ENCODE results near the gene CBR3.
"Not testable (repeated sequence)": the region's sequence is repeated elsewhere in the genome, so short reads cannot be mapped to it uniquely, and the experiment has no call there.

The CBR3 gene

DNA sequence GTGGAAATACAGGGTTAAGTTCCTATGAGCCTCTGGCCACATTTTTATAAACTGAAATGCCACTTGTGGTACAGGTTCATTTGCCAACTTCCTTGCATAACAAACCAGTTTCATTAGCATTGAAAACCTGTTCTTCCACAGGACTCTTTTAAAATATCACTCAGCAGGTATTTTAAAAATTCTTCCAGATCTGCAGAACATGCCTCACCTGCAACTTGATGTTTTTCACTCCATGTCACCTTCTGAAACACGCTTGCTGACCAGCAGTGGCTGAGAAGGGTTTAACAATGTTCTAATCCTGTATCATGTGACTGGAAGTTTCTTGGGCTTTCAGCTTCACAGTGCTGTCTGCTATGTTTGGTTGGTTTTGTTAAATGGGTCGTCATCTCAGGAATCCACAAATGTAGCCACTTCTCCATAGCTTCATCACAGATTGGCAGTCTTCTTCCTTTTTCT, 17.6 kb upstream of the CBR3 start:
- DNase-seq (ENCODE audit: low read depth), result no peak

DNA sequence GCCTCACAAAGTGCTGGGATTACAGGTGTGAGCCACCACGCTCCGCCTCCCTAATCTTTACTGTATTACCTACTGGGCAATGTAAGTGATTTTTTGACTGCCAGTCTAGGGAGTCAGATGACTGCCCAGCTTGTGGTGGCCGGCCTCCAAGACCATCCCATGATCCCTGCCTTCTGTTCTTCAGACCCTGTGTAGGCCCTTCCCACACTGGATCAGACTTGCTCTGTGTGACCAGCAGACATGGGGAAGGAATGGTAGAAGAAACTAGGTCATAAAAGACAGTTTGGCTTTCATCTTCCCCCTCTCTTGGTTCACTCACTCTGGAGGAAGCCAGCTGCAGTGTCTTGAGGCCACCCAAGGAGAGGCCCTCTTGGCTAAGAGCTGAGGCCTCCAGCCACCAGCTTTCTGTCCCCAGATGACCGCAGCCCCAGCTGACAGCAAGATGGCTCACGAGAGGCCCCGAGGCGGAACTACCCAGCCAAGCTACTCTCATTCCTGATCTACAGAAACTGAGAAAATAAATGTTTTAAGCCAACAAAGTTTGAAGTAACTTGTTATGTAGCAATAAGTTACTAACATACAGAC, 14.5 kb upstream of the CBR3 start:
- DNase-seq (ENCODE audit: low read depth), result peak; percentile 79

DNA sequence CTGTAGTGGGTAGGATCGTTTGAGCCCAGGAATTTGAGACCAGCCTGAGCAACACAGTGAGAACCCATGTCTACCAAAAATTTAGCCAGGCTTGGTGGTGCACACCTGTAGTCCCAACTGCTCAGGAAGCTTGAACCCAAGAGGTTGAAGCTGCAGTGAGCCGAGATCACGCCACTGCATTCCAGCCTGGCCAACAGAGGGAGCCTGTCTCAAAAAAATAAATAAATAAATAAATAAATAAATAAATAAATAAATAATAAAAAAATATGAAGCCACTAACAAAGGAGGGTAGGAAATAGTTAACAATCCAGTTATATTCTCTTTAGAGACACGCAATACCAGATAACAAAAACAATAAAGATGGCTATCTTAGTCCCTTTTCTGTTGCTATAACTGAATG, 11.9 kb upstream of the CBR3 start:
- DNase-seq (ENCODE audit: low read depth), result no peak

DNA sequence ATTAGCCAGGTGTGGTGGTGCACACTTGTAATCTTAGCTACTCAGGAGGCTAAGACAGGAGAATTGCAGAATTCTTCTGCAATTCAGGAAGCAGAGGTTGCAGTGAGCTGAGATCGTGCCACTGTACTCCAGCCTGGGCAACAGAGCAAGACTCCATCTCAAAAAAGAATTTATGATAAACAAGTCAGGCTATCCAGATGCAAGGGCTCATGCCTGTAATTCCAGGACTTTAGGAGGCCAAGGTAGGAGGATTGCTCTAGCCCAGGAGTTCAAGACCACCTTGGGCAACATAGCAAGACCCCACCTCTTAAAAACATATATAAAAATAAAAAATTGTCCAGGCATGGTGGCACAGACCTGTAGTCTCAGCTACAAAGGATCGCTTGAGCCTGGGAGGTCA, 10.5 kb upstream of the CBR3 start:
- DNase-seq (ENCODE audit: low read depth), result no peak

DNA sequence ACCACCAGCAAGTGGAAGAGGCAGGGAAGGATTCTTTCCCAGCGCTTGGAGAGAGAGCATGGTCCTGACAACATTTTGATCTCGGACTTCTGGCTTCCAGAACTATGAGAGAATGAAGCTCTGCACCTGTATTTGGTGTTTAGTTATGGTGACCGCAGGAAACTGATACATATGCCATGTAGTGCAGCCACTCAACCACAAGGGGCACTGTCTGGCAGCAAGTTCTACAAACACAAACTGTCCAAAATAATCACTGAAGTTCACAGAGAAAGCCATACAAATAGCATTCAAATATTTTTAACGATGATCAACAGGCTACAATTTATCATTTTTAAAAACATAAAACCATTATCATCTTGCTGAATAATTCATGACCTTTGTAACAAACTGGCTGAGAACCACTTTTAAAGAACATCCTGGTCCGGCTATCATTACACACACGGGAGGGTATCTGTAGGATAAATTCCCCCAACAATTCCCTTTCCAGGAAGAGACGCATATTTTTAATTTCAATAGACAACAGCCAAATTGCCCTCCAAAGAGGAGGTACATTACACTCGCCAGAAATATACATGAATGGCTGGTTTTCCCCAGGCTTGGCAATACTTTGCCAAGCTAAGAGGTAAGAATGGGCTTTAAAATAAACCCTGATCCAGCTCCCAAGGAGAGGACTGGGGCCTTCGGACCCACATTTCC, 9.2 kb upstream of the CBR3 start:
- peak; percentile 45 for DNase-seq (ENCODE audit: low read depth)

DNA sequence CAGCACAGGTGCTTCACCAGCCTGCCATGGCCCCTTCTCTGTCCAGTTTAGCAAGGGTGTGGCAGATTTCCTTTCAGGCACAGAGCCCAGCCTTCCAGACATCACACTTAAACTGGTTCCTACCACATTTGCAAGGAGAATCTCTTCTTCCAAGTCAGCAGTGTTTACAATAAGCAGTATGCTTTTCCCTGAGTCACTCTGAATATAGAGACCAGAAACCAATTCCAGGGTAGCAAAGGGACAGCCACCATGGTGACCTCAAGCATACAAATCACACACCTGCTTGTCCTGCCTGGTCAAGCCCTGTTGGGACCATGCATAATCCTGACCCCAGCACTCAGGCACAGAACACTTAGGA, 8.7 kb upstream of the CBR3 start:
- no peak for DNase-seq (ENCODE audit: low read depth)

DNA sequence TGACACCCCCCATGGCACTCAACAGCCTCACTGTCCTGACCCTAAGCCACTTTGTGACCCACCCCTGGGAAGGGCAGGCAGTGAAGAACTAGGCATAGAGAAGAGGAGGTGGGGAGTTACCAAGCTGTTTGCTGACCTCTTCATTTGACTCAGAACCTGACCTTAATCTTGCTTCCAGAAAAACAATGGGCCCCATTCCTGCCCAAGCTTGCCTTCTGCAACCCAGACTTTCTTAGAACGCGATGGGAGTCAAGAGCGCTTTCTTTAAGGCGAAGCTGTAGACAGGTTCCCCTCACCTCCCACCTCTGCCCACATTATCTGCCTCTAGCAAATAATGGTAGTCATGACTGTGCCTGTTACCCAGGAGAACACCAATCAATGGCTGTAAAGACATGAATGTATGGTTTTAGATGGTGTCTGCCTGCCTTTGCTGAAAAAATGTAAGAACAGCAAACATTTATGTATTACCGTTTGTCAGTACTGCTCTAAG, 8.2 kb upstream of the CBR3 start:
- no peak for DNase-seq (ENCODE audit: low read depth)

DNA sequence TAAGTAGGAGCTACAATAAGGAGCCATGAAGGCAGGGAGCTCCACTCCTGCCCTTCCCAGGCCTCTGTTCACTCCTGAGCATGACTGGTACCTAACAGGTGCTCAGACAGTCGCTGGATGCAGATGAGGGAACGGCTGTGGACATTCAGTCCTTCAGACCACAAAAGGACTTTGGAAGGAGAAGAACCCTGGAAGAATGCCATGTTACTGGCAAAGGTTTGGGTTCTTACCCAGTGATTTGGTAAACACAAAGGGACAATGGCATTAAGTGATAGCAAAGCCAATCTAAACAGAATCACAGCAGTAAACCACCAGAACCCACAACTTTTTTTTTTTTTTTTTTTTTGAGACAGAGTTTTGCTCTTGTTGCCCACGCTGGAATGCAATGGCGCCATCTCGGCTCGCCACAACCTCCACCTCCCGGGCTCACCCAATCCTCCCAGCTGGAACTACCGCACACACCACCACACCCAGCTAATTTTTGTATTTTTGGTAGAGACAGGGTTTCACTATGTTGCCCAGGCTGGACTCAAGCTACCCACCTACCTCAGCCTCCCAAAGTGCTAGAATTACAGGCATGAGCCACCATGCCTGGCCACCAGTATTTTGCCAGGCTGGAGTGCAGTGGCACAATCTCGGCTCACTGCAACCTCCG, 7.5 kb upstream of the CBR3 start:
- no peak for DNase-seq (ENCODE audit: low read depth)

DNA sequence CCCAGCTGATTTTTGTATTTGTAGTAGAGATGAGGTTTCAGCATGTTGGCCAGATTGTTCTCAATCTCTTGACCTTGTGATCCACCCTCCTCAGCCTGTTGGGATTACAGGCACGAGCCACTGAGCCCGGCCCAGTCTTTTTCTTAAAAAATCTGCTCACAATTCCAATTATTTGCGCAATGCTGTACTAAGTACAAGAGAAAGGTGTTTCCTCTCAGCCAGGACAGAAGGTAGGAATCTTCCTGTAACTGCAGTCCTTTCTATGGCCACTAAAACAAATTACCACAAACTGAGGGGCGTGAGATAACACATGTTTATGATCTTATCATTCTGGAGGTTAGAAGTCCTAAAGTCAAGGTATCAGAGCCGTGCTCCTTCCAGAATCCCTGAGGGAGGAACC, 6.9 kb upstream of the CBR3 start:
- DNase-seq (ENCODE audit: low read depth), result no peak

DNA sequence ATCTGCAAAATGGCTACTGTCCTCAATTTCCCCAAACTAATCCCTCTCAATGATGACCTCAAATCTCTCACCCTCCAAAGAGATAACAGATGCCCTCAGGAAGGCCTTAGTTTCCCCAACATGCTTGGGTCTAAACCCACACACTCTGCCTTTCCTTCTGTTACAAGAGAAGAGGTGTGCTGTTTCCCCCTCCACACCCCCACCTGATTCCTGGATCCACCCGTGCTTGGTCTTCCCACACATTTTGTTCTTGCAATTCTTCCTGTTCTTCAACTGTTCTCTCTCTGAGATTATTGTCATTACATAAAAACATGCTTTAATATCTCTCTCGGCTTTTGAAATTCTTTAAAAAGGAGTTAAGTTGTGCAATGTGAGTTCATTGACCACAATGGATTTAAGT, 5.7 kb upstream of the CBR3 start:
- DNase-seq (ENCODE audit: low read depth), result no peak

DNA sequence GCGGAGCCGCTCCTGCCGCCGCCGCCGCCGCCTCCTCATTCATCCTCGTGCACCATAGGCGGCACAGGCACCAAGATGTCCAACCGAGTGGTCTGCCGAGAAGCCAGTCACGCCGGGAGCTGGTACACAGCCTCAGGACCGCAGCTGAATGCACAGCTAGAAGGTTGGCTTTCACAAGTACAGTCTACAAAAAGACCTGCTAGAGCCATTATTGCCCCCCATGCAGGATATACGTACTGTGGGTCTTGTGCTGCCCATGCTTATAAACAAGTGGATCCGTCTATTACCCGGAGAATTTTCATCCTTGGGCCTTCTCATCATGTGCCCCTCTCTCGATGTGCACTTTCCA, 4.5 kb upstream of the CBR3 start:
- not testable (repeated sequence) for DNase-seq (ENCODE audit: low read depth)

DNA sequence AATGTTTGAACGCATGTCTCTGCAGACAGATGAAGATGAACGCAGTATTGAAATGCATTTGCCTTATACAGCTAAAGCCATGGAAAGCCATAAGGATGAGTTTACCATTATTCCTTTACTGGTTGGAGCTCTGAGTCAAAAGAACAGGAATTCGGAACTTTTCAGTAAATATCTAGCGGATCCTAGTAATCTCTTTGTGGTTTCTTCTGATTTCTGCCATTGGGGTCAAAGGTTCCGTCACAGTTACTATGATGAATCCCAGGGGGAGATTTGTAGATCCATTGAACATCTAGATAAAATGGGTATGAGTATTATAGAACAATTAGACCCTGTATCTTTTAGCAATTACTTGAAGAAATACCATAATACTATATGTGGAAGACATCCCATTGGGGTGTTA, 4.0 kb upstream of the CBR3 start:
- DNase-seq (ENCODE audit: low read depth), result not testable (repeated sequence)

DNA sequence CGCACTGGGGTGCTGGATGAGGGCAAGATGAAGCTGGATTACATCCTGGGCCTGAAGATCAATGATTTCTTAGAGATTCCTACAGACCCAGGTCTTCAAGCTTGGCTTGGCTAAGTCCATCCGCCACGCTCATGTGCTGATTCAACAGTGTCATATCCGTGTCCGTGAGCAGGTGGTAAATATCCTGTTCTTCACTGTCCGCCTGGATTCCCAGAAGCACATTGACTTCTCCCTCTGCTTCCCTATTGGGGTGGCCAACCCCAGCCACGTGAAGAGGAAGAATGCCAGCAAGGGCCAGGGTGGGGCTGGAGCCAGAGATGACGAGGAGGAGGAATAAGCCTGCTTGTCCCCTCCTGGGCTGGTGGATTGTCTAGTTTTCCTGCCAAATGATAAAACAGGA, 2.2 kb upstream of the CBR3 start:
- DNase-seq (ENCODE audit: low read depth), result no peak

DNA sequence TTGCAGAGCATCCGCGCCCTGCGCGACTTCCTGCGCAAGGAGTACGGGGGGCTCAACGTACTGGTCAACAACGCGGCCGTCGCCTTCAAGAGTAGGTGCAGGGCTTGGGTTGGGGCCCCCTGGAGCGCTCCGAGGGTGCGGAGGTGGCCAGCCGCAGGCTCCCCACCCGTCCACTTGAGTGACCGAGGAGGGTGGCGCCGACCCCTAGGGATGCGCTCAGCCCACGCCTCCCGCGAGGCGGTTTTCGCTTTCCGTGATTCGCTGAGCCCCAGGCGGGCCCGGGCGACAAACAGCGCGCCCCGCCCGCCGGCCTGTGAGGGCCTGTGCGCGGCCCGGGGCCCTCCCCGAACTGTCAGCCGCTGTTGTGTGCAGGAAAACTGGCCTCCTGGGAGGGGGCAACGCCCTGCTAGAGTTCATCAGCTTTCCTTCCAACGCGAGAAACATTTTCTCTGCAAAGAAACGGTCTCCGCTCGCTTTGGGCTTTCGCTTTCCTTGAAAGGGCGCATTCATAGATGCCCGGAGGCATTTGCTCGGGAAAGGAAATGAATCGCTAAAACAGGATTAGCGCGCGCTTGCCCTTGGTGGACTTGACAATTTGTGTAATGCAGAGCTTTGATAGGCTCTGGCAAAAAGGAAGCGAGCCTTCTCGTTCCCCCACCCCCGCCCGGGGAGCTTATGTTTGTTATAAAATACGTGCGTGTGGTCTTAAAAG, 668 bp downstream of the CBR3 start:
- peak; percentile 79 for DNase-seq (ENCODE audit: low read depth)

DNA sequence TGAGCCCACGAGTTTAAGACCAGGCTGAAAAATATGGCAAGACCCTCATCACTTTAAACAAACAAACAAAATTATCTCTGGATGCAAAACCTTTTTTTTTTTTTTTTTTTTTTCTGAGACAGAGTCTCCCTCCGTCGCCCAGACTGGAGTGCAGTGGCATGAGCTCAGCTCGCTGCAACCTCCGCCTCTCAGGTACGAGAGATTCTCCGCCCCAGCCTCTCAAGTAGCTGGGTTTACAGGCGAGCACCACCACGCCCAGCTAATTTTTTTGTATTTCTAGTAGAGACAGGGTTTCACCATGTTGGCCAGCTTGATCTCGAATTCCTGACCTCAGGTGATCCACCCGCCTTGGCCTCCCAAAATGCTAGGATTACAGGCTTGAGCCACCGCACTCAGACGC, 4.9 kb downstream of the CBR3 start:
- DNase-seq (ENCODE audit: low read depth), result not testable (repeated sequence)

DNA sequence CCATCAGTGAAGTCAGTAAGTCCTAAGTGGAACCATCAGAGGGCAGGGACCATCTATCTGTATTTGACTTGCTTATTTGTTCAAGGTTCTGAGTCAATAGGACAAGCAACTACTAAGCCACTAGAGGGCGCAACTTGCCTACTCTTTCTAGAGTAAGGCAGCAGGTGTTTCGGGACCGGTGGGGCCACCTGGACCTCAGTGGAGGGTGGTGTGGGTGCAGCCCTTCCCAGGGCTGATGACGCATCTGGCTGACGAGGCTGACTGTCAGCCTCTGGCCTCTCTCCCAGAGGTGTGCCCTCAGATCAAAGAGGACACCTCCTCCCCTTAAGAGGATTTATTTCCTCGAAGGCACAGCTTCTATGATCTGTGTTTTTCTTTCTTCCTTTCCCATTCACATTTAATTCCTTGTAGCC, 6.6 kb downstream of the CBR3 start:
- DNase-seq (ENCODE audit: low read depth), result peak; percentile 69

DNA sequence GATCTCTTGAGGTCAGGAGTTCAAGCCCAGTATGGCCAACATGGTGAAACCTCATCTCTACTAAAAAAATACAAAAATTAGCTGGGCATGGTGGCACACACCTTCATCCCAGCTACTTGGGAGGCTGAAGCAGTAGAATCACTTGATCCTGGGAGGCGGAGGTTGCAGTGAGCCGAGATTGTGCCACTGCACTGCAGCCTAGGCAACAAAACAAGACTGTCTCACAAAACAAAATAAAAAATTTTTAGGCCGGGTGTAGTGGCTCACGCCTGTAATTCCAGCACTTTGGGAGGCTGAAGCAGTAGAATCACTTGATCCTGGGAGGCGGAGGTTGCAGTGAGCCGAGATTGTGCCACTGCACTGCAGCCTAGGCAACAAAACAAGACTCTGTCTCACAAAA, 9.4 kb downstream of the CBR3 start:
- DNase-seq (ENCODE audit: low read depth), result not testable (repeated sequence)

DNA sequence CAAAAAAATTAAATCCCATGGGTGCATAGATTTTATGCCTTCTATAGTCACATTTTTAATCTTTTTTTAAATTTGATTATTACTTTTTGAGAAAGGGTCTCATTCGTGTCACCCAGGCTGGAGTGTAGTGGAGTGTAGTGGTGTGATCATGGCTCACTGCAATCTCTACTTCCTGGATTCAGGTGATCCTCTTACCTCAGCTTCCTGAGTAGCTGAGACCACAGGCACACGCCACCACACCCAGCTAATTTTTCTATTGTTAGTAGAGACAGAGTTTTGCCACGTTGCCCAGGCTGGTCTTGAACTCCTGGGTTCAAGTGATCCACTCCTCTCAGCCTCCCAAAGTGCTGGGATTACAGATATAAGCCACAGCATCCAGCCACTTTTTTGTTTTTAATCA, 10.4 kb downstream of the CBR3 start:
- DNase-seq (ENCODE audit: low read depth), result no peak

DNA sequence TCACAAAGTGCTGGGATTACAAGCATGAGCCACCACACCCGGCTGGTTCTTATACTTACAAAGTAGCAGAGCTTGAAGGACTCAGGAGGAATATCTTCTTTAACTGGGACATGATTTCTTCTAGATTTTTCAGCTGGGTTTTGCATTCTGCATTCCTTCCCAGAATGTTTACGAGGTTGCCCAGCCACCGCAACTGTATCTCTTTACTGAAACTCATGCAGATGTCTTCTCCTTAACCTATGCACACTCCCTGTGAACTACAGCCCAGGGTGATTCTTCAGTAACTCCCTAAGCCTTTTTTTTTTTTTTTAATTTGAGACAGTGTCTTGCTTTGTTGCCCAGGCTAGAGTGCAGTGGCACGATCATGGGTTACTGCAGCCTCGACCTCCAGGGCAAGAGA, 13.0 kb downstream of the CBR3 start:
- no peak for DNase-seq (ENCODE audit: low read depth)

DNA sequence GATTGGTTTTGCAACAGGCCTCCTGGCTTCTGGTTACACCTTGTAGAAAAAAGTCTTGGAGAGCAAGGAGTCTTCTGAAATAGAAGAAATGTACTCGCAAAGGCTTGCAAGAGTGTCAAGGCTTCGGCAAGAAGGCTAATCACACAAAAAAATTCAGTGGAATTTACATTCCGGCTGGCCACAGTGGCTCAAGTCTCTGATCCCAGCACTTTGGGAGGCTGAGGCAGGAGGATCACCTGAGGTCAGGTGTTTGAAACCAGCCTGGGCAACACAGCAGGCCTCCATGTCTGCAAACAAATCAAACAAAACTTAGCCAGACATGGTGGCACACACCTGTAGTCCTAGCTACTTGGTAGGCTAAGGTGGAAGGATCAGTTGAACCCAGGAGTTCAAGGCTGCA, 14.0 kb downstream of the CBR3 start:
- no peak for DNase-seq (ENCODE audit: low read depth)

DNA sequence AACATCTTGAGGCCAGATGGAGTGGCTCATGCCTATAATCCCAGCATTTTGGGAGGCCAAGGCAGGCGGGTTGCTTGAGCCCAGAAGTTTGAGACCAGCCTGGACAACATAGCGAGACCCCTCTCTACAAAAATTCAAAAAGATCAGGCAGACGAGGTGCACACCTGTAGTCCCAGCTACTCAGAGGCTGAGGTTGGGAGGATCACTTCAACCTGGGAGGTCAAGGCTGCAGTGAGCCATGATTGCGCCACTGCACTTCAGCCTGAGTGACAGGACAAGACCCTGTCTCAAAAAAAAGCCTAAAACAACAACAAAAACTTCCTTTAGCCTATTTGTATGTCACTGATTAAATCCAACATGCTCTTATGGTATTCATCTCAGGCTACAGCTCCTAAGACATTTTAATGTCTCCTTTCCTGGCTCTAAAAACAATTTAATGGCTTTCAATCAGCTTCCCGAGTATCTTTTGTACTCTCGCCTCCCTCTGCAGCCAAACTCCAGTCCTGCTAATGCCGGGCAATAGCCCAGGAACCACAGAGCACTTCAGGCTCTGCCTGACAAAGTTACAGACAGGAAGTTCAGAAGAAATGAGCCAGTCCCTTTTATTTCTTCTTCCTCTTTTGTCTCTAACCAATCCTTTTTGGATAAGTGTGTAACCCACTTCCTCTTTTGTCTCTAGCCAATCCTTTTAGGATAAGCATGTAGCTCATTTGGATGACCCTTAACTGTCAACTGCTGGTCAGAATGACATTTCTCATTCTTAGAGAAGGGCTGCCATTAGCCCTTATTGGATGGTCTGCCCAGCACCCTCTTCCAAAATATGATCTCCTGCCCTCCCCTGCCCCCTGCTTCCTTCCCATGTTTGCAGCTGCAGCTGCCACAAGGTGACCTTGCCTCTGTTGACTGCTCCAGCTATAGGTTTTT, 15.2 kb downstream of the CBR3 start:
- peak; percentile 48 for DNase-seq (ENCODE audit: low read depth)
